GM23338 (cell line): ENCODE results near the gene ASB8. TPM values are rescaled to one million over a fixed set of nuclear protein-coding genes. Genes with fewer than 3 reads are reported as not detected.

Source experiments
- ATAC-seq: fragments of 200-7000 bp; cut with Tn5 transposase; 3 replicates; pipeline ENCODE4 v1.9.1; 2020
- DNase-seq: peaks from one replicate; pipeline ENCODE4 v3.0.0-alpha.2; 2015; ENCODE audit warnings: low spot score
- H2AFZ ChIP-seq: fragments of 200-600 bp; sonication (generic); 2 replicates; pipeline ENCODE4 v1.8.0; 2016; ENCODE audit warnings: antibody characterized with exemption, mild to moderate bottlenecking, moderate library complexity
- H3F3A ChIP-seq: fragments of 200-600 bp; sonication (generic); replicated peaks from 2 replicates; pipeline ENCODE4 v1.8.0; 2017; ENCODE audit warnings: antibody characterized with exemption, mixed run types, low read depth
- H3K27ac ChIP-seq: fragments of 200-600 bp; sonication (generic); 2 replicates; pipeline ENCODE4 v1.6.1; 2016; ENCODE audit warnings: low read depth
- H3K27me3 ChIP-seq: fragments of 200-600 bp; sonication (generic); 2 replicates; pipeline ENCODE4 v1.8.0; 2016; ENCODE audit warnings: mild to moderate bottlenecking, mixed run types, moderate library complexity; ENCODE audit not compliant: insufficient read depth
- H3K36me3 ChIP-seq: fragments of 200-600 bp; sonication (generic); 2 replicates; pipeline ENCODE4 v1.8.0; 2016; ENCODE audit warnings: mild to moderate bottlenecking; ENCODE audit not compliant: insufficient read depth
- H3K4me1 ChIP-seq: fragments of 200-600 bp; sonication (generic); 2 replicates; pipeline ENCODE4 v1.8.0; 2016; ENCODE audit warnings: mild to moderate bottlenecking, moderate library complexity; ENCODE audit not compliant: insufficient read depth
- H3K4me2 ChIP-seq: fragments of 200-600 bp; sonication (generic); 2 replicates; pipeline ENCODE4 v1.7.1; 2017; ENCODE audit warnings: mixed run types
- H3K4me3 ChIP-seq: fragments of 200-600 bp; sonication (generic); 2 replicates; pipeline ENCODE4 v1.6.1; 2016; ENCODE audit warnings: mixed run types
- H3K79me2 ChIP-seq: fragments of 200-600 bp; sonication (generic); replicated peaks from 2 replicates; pipeline ENCODE4 v1.8.0; 2017; ENCODE audit warnings: mild to moderate bottlenecking; ENCODE audit not compliant: insufficient read depth
- H3K9me2 ChIP-seq: fragments of 200-600 bp; sonication (generic); 2 replicates; pipeline ENCODE4 v1.8.0; 2017; ENCODE audit not compliant: insufficient read depth
- H4K20me1 ChIP-seq: fragments of 200-600 bp; sonication (generic); replicated peaks from 2 replicates; pipeline ENCODE4 v1.8.0; 2017; ENCODE audit warnings: mild to moderate bottlenecking; ENCODE audit not compliant: insufficient read depth
- H3K27ac Mint-ChIP-seq: 2 replicates; pipeline ENCODE4 v1.8.0; 2020; ENCODE audit warnings: inconsistent platforms, mild to moderate bottlenecking, moderate library complexity, mixed read lengths
- H3K27me3 Mint-ChIP-seq: 3 replicates; pipeline ENCODE4 v1.8.0; 2022; ENCODE audit warnings: low read depth, mild to moderate bottlenecking, moderate library complexity, mixed read lengths, inconsistent platforms; ENCODE audit not compliant: insufficient read depth, poor library complexity
- H3K36me3 Mint-ChIP-seq: 3 replicates; pipeline ENCODE4 v1.8.0; 2021; ENCODE audit warnings: low read depth, mild to moderate bottlenecking, inconsistent platforms, moderate library complexity, mixed read lengths
- H3K4me1 Mint-ChIP-seq: 3 replicates; pipeline ENCODE4 v1.8.0; 2020; ENCODE audit warnings: mild to moderate bottlenecking, inconsistent platforms, mixed read lengths
- H3K4me3 Mint-ChIP-seq: 3 replicates; pipeline ENCODE4 v1.8.0; 2021; ENCODE audit warnings: moderate library complexity, mild to moderate bottlenecking, inconsistent platforms, mixed read lengths
- H3K9me3 Mint-ChIP-seq: 3 replicates; pipeline ENCODE4 v1.8.0; 2020; ENCODE audit warnings: moderate library complexity, mild to moderate bottlenecking, inconsistent platforms, mixed read lengths
- REST ChIP-seq: IDR thresholded peaks from one replicate; pipeline ENCODE4 v1.6.1; 2018; ENCODE audit warnings: antibody characterized with exemption; ENCODE audit not compliant: unreplicated experiment
- ZNF462 ChIP-seq: fragments of 250-450 bp; sonication (Bioruptor Pico); IDR thresholded peaks from 2 replicates; pipeline ENCODE4 v1.5.0; 2020; ENCODE audit warnings: mild to moderate bottlenecking, moderate library complexity
- polyA plus RNA-seq: library from polyadenylated mRNA; unstranded; fragments of >200 nt; fragmentation: Nextera tagmentation; extraction: Ambion mirVana; gene quantifications from 2 replicates; pipeline ENCODE4 v1.2.1, GENCODE V29; 2016
- total RNA-seq: library from RNA; depleted of rRNA; stranded (reverse); fragments of >200 nt; shearing (Covaris generic); gene quantifications from 2 replicates; pipeline ENCODE4 v1.2.3, GENCODE V29; 2014

ASB8 gene
- total and polyA plus RNA-seq, 2 experiments from 2014 or later, result 5.4 to 8.4 TPM

GRCh38 chr12:48142818-48143674 is 14.3 kb downstream of the ASB8 start:
- H3K4me3 ChIP-seq, result peak overlapping the region; percentile 15; the same call in 1 of the 2 replicates
- peaks cover 44% of the 10 kb centered on the region for H3K36me3 ChIP-seq
- 0 out of 2 replicates have a peak, but pooled peaks cover 3% of the 10 kb centered on the region for H4K20me1 ChIP-seq
- peak overlapping the region; percentile 91 for H3K27ac ChIP-seq
- DNase-seq (peak; percentile 74), ATAC-seq (peak; percentile 94)
- Mint-ChIP-seq H3K27me3 (peaks cover 11% of the 10 kb centered on the region), H3K4me1 (peaks cover 45% of the 10 kb centered on the region), H3K27ac (peak overlapping the region; percentile 95), H3K4me3 (peak overlapping the region; percentile 53), H3K36me3 (peaks cover 82% of the 10 kb centered on the region), H3K9me3 (peaks cover 15% of the 10 kb centered on the region; the same call in 2 of the 3 replicates)
- no peaks in the 10 kb centered on the region; the same call in 1 of the 2 replicates for H3F3A ChIP-seq
- H3K4me1 ChIP-seq, result peaks cover 39% of the 10 kb centered on the region
- TF ChIP-seq ZNF462 (CRISPR knock-in tag) (peak; percentile 78; the same call in 1 of the 2 replicates), REST (no peak)
- H3K79me2 ChIP-seq, result no peaks in the 10 kb centered on the region
- no peaks in the 10 kb centered on the region for H3K27me3 ChIP-seq
- H2AFZ ChIP-seq, result no peak overlapping the region
- peak overlapping the region; percentile 59 for H3K4me2 ChIP-seq
- H3K9me2 ChIP-seq, result no peaks in the 10 kb centered on the region
